ENCODE measurements around the gene C5orf58.

Gene C5orf58

GRCh38 chr5:170226129-170226615 is 6.6 kb upstream of the C5orf58 start:
- DNase-seq (no peak), ATAC-seq (ENCODE audit: insufficient read depth, low read depth) (no peak)
- Histone ChIP-seq H2AFZ (ENCODE audit: low read depth, low read length) (no peak overlapping the region), H3K4me1 (ENCODE audit: insufficient read depth, low read length) (no peaks in the 10 kb centered on the region), H3K27ac (ENCODE audit: low read length) (no peak overlapping the region), H3K9ac (ENCODE audit: low read depth, low read length) (no peak overlapping the region), H3K36me3 (ENCODE audit: insufficient read depth, low read length) (no peaks in the 10 kb centered on the region), H4K20me1 (ENCODE audit: insufficient read depth, low read length) (no peaks in the 10 kb centered on the region), H3K79me2 (ENCODE audit: insufficient read depth, low read length) (no peaks in the 10 kb centered on the region), H3K9me3 (ENCODE audit: insufficient read depth, low read length, severe bottlenecking) (no peaks in the 10 kb centered on the region), H3K27me3 (ENCODE audit: insufficient read depth, low read length, poor library complexity) (no peaks in the 10 kb centered on the region), H3K4me2 (ENCODE audit: insufficient read depth, low read length) (no peak overlapping the region), H3K4me3 (ENCODE audit: low read depth in 1 of 2, low read length in 2 of 2) (no peak overlapping the region)
- TF ChIP-seq EZH2 (IDR thresholded peaks at IDR 0.05; ENCODE audit: borderline replicate concordance, low read depth, low read length, severe bottlenecking) (no peak), CTCF (IDR thresholded peaks at IDR 0.05; ENCODE audit: borderline replicate concordance, extremely low read depth, low read length, poor library complexity, severe bottlenecking) (no peak)

- Histone ChIP-seq H2AFZ (ENCODE audit: low read depth, low read length) (no peak overlapping the region), H3K79me2 (ENCODE audit: insufficient read depth, low read length) (no peaks in the 10 kb centered on the region), H3K4me2 (ENCODE audit: insufficient read depth, low read length) (no peak overlapping the region), H3K36me3 (ENCODE audit: insufficient read depth, low read length) (no peaks in the 10 kb centered on the region), H3K9me3 (ENCODE audit: insufficient read depth, low read length, severe bottlenecking) (no peaks in the 10 kb centered on the region), H3K9ac (ENCODE audit: low read depth, low read length) (no peak overlapping the region), H3K27me3 (ENCODE audit: insufficient read depth, low read length, poor library complexity) (no peaks in the 10 kb centered on the region), H4K20me1 (ENCODE audit: insufficient read depth, low read length) (no peaks in the 10 kb centered on the region), H3K4me1 (ENCODE audit: insufficient read depth, low read length) (no peaks in the 10 kb centered on the region), H3K4me3 (ENCODE audit: low read depth in 1 of 2, low read length in 2 of 2) (no peak overlapping the region), H3K27ac (ENCODE audit: low read length) (no peak overlapping the region)
- no peak for DNase-seq
- TF ChIP-seq CTCF (IDR thresholded peaks at IDR 0.05; ENCODE audit: borderline replicate concordance, extremely low read depth, low read length, poor library complexity, severe bottlenecking) (no peak), EZH2 (IDR thresholded peaks at IDR 0.05; ENCODE audit: borderline replicate concordance, low read depth, low read length, severe bottlenecking) (no peak)
- ATAC-seq (ENCODE audit: insufficient read depth, low read depth), result no peak
These were observed 6.1 kb upstream of the C5orf58 start for GRCh38 chr5:170226661-170227060.

- no peak for DNase-seq
- no peak for ATAC-seq (ENCODE audit: insufficient read depth, low read depth)
- no peaks in the 10 kb centered on the region for H3K36me3 ChIP-seq (ENCODE audit: insufficient read depth, low read length)
- H3K9me3 ChIP-seq (ENCODE audit: insufficient read depth, low read length, severe bottlenecking), result no peaks in the 10 kb centered on the region
- no peaks in the 10 kb centered on the region for H3K27me3 ChIP-seq (ENCODE audit: insufficient read depth, low read length, poor library complexity)
- TF ChIP-seq EZH2 (IDR thresholded peaks at IDR 0.05; ENCODE audit: borderline replicate concordance, low read depth, low read length, severe bottlenecking) (no peak), CTCF (IDR thresholded peaks at IDR 0.05; ENCODE audit: borderline replicate concordance, extremely low read depth, low read length, poor library complexity, severe bottlenecking) (no peak)
- no peaks in the 10 kb centered on the region for H3K4me1 ChIP-seq (ENCODE audit: insufficient read depth, low read length)
- H3K9ac ChIP-seq (ENCODE audit: low read depth, low read length), result no peak overlapping the region
- H3K79me2 ChIP-seq (ENCODE audit: insufficient read depth, low read length), result no peaks in the 10 kb centered on the region
- H4K20me1 ChIP-seq (ENCODE audit: insufficient read depth, low read length), result no peaks in the 10 kb centered on the region
- no peak overlapping the region for H3K4me2 ChIP-seq (ENCODE audit: insufficient read depth, low read length)
- H3K4me3 ChIP-seq (ENCODE audit: low read depth in 1 of 2, low read length in 2 of 2), result no peak overlapping the region
- H3K27ac ChIP-seq (ENCODE audit: low read length), result no peak overlapping the region
- H2AFZ ChIP-seq (ENCODE audit: low read depth, low read length), result no peak overlapping the region
These were observed 3.9 kb upstream of the C5orf58 start for GRCh38 chr5:170228762-170229435.
